SK-N-MC (cell line): ENCODE data around the gene LARGE1.

Experiments used
- EZH2 ChIP-seq: fragments of 200-600 bp; sonication (generic); IDR thresholded peaks from one replicate; pipeline ENCODE4 v1.6.1; 2017; ENCODE audit warnings: antibody characterized with exemption
- POLR2AphosphoS5 ChIP-seq: IDR thresholded peaks from 2 replicates; pipeline ENCODE4 v1.6.1; 2012; ENCODE audit warnings: mild to moderate bottlenecking, low read depth, low read length, borderline replicate concordance

DNA sequence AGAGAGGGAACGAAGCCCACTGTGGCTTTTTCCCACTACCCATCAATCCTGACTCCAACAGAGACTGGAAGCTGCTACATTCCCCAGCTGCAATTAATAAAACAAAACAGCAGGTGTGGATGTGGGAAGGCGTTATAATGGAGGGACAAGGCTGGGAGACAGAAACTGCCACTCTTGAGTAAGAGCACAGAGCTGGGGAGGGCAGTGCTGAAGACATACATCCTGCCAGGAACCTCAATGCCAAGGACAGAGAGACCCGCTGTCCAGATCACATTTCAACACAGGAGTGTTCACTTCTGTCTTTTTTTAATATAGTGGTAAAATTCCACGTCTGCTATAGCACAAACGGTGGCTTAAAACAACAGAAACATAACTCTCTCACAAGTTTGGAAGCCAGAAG lies 94.5 kb downstream of the LARGE1 start:
- TF ChIP-seq EZH2 (no peak), POLR2AphosphoS5 (no peak)
